ENCODE results near the gene HBE1.
"Not testable (repeated sequence)": the region's sequence is repeated elsewhere in the genome, so short reads cannot be mapped to it uniquely, and the experiment has no call there.

Gene HBE1

DNA sequence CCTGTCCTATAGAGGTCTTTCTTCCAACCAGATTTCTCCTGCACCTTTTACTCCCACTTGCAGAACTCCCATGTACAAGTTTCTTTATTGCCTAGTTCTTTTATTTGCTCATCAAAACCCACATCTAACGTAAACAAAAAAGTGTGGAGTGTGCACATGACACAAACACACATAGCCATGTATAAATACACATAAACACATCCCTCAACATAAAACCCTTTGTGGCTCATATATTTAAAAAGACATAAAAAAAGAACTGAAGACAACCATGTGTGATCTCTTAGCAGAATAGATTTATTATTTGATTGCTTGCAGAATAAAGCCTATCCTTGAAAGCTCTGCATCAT lies 16.9 kb downstream of the HBE1 start:
- no peak for DNase-seq (ENCODE audit: low read depth)

DNA sequence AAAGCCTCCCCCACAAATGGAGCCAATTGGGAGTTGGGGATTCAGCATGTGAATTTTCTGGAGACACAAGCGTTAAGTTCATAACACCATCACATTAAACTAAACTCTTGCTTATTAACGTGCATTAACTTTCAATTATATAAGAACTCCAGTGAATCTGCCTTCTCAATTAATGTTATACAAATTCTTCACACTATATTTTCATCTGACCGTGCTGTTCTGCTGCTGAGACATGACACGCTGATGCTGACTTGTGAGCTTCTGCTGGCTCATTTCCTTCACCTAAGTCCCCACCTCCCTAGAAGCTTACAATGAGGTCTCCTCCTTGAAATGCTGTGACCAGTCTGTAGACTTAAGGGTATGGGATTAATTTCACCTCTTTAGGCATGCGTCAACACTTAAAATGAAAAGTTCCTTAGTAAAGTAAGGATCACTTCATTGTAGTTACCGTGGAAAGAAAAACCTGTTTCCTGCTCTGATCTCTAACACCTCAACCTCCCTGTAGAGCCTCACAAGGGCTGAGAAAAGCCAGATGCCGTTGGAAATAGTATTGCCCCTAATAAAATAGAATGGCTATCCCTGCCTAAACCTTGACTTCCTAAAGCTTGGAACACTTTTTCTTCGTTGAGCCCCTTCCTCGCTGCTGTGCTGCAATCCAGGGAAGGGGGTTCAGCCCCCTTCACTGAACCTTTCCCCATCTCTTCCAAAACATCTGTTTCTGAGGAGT lies 17.4 kb downstream of the HBE1 start:
- no peak for DNase-seq (ENCODE audit: low read depth)

DNA sequence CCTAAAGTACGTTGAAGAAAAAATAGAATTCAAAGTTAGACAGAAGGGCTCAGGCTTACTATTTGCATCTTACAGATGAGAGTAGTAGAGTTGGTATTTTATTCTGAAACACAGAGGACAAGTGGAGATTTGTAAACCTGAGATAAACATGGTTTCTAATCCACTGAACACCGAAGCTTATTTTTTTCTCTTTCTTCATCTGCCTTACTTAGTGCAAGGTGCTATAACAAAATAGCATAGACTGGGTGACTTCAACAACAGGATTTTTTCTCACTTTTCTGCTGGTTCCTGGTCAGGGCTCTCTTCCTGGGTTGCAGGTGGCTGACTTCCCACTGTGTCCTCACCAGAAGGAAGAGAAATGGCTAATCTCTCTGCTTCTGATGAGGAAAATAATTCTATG lies 18.0 kb downstream of the HBE1 start:
- DNase-seq (ENCODE audit: low read depth), result no peak

DNA sequence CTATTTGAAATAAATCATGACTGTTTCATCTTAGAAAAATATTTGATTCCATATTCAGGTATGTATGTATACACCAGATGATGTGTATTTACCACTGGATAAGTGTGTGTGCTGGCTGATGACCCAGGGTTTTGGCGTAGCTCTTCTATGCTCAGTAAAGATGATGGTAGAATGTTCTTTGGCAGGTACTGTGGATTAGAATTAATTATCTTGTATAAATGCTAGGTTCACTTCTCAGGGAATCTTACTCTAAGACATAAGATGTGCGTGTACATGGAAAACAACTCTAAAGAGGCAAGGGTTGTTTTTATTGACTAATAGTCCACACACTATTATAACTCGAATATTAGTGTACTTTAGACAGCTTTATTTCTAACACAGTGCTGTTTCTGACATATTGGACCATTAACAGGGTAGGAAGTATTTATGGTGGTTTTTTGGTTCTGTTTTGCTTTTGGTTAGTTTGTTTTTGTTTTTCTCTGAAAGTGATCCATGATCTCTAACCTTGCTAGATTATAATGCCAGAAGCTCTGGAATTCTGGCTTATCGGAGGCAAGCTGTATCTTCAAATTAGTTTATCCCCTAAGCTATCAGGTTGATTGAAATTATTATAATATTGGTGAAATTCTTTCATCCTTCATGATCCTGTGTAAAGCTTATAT lies 19.1 kb downstream of the HBE1 start:
- no peak for DNase-seq (ENCODE audit: low read depth)

DNA sequence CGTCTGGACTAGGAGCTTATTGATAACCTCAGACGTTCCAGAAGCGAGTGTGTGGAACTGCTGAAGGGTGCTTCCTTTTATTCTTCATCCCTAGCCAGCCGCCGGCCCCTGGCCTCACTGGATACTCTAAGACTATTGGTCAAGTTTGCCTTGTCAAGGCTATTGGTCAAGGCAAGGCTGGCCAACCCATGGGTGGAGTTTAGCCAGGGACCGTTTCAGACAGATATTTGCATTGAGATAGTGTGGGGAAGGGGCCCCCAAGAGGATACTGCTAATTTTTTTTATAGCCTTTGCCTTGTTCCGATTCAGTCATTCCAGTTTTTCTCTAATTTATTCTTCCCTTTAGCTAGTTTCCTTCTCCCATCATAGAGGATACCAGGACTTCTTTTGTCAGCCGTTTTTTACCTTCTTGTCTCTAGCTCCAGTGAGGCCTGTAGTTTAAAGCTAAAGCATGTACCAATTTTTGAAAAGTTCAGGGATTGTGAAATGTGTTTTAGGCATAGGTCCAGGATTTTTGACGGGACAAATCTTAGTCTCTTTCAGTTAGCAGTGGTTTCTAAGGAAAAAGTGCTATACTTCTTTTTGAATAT lies 19.8 kb downstream of the HBE1 start, which contains the start of gene HBG1:
TSS of gene HBG1 (minus strand) at position 51 of the 590 bp plus-strand sequence. CDS start 53 bp downstream, outside the sequence.
- not testable (repeated sequence) for DNase-seq (ENCODE audit: low read depth)

DNA sequence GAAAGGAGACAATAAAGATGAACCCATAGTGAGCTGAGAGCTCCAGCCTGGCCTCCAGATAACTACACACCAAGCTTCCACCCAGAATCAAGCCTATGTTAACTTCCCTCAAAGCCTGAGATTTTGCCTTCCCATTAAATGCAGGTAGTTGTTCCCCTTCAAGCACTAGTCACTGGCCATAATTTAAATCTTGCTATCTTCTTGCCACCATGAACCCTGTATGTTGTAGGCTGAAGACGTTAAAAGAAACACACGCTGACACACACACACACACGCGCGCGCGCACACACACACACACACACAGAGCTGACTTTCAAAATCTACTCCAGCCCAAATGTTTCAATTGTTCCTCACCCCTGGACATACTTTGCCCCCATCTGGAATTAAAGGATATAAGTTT lies 21.2 kb downstream of the HBE1 start:
- DNase-seq (ENCODE audit: low read depth), result not testable (repeated sequence)

DNA sequence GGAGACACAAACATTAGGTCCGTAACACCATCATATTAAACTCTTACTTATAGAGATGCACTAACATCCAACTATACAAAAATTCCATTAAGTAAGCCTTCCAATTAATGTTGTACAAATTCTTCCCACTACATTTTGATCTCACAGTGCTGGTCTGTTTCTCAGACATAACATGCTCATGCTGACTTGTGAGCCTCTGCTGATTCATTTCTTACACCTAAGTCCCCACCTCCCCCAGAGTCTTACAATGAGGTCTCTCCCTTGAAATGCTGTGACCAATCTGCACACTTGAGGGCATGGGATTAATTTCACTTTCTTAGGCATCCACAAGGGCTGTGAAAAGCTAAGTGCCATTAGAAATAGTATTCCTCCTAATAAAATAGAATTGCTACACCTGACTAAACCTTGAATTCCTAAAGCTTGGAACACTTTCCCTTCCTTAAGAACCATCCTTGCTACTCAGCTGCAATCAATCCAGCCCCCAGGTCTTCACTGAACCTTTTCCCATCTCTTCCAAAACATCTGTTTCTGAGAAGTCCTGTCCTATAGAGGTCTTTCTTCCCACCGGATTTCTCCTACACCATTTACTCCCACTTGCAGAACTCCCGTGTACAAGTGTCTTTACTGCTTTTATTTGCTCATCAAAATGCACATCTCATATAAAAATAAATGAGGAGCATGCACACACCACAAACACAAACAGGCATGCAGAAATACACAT lies 22.1 kb downstream of the HBE1 start:
- no peak for DNase-seq (ENCODE audit: low read depth)

DNA sequence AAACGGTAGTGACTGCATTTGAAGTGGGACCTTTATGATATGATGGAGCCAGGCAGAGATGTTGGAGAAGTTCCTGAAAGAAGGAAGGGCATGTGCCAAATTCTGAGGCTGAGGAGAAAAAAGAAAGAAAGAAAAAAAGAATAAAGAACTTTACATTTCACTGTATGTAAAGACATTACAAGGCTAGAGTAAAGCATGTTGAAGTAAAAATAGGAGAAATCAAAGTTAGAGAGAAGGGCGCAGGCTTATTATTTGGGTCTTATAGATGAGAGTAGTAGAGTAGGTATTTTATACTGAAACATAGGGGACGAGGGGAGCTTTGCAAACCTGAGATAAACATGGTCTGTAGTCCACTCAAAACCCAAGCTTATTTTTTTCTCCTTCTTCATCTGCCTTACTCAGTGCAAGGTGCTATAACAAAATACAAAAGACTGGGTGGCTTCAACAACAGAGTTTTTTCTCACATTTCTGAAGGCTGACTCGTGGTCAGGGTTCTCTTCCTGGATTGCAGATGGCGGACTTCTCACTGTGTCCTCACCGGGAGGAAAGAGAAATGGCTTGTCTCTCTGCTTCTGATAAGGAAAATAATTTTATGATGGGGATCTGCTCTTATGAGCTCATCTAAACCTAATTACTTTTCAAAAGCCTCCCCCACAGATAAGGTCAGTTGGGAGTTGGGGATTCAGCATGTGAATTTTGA lies 22.8 kb downstream of the HBE1 start:
- DNase-seq (ENCODE audit: low read depth), result no peak

DNA sequence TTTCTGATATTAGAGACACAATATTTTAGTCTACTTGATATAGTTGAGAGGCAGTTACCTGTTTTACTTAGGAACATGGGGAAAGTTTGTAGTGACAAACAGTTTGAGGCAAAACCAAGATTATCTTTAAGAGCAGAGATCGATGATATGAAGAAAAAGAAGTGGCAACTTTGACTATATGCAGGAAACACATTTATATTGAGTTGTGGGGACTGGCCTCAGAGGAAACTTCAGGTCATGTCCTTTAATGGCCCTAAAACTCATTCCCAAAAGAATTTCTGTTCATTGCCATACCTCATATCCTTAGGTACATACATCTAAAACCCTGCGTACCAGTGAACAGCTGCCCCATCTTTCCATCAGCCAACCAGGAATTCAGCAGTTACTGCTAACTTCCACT lies 24.6 kb downstream of the HBE1 start:
- DNase-seq (ENCODE audit: low read depth), result no peak

DNA sequence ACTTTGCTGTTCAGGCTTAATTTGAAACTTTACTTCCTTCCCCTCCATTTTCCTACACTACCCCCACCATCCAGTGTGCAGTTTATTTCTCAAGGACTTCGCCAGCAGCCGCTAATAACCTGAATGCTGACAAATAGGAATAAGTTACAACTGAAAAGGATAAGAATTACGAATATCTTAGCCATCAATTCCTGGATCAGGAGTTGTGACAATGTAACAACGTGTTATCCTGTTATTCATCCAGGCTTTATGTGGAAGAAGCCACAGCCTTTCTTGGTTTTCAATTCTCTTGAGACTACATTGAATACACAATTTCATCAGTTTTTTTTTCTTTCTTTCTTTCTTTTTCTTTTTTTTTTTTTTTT lies 25.9 kb downstream of the HBE1 start:
- DNase-seq (ENCODE audit: low read depth), result no peak

DNA sequence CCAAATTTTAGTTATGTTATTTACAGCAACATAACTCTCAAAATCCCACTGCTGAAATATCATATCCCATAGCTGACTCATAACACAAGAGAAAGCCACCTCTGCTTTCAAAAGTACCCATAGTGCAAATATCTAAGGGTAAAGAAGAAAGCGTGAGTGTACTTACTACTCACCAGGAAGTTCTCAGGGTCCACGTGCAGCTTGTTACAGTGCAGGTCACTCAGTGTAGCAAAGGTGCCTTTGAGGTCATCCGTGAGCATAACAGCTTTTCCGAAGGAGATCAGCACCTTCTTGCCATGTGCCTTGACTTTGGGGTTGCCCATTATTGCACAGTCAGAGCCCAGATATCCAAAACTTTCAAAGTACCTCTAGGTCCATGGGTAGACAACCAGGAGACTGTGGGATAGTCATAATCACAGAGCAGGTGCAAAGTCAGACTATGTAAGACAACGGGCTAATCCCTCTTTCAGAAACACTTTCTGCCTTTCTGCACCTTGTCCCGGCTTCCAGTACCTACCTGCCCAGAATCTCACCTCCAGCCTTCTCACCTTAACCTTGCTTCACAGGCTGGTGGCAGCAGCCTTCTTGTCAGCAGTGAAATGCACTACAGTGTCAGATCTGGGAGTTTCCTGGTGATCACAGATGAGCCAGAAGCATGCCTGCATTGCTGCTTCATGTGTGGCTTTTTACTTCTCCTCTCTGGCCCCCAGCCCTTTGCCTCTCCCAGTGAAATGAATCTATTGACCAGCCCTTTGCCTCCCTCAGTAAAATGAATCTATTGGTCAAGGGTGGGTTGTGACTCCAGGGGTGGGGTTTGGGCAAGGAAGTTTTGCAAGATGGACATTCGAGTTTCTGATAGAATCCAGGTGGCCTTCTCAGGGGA lies 26.6 kb downstream of the HBE1 start:
- DNase-seq (ENCODE audit: low read depth), result no peak

DNA sequence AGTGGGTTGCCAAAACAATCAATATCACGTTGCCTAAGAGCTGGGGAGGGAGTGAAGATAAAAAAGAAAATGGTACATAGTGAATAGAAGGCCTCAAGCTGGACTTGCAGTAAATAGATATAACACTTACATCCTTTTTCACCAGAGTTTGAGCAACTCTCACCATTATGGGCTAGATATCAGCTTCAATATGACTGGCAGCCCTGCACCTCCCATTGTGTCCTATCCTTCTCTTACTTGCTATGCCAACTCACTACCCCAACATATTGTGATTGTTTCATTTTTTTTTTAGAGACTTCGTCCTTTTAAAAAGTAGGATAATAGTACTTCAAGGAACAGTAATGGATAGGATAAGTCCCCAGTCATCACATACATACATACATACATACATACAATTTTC lies 27.5 kb downstream of the HBE1 start:
- DNase-seq (ENCODE audit: low read depth), result no peak

DNA sequence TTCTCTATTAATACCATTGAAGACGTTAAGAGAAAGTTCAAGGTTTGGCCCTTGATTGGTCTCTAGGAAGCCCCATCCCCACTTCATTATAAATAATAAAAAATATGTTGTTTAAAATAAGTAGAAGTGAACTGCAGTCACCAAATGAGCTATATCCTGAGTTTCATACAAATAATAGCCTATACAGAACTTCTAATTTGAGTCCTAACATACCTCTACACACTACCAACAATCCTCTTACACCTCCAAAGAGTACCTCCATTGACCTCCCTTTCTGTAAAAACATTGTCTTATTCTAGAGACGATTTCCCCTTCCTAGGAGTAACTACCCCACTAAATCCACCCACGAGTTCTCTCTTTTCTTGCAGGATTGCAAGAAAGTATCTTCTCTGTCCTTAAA lies 28.3 kb downstream of the HBE1 start:
- no peak for DNase-seq (ENCODE audit: low read depth)

DNA sequence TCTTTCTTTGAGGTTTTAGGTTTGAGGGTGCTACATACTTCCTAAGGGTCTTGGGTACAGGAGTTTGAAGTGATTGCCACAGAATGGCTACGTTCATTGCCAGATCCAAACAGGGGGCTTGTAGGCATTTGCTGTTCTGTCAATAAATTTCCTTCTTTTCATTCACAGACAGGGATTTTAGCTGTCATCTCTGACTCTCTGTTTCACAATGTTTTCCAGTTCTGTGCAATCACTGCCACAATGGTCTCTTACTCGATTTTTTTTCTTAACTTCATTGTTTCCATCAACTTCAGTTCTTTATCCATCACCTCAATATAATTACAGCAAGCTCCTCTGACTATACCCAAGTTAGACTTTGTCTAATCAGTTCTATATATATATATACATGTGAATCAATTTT lies 29.3 kb downstream of the HBE1 start:
- no peak for DNase-seq (ENCODE audit: low read depth)

DNA sequence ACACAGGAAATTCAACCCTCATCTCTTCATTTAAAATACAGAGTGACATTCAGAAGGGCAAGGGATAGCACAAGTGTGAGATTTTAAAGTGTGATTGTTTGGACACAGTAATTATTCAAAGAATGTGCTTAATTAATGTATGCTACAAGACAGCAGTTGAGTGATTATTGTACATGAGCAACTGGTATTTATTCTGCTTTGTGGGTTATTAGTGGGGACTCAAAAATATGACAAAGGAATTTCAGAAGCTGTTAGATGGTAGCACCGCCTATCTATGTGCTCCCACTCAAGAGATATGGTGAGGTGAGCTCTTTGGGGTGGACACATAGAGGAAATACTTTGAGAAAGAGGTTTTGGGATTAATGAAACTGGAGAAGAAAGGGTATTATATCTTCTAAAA lies 29.7 kb downstream of the HBE1 start:
- DNase-seq (ENCODE audit: low read depth), result no peak

DNA sequence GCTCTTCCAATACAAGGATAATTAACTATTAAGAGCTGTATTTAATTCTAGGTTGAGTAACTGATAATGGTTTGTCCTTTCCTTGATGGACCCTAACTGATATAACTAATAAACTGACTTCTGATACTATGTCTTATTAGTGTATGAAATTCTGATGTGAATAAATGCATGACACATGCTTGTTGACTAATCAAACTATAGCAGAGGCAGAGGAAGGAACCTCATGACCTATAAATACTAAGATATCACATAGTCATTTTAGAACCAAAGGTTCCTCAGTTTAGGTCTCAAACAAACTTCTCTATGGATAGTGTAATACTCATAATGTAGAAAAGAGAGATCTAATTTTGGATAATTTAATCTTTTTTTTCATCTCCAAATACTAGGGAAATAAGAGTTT lies 30.7 kb downstream of the HBE1 start:
- DNase-seq (ENCODE audit: low read depth), result no peak

DNA sequence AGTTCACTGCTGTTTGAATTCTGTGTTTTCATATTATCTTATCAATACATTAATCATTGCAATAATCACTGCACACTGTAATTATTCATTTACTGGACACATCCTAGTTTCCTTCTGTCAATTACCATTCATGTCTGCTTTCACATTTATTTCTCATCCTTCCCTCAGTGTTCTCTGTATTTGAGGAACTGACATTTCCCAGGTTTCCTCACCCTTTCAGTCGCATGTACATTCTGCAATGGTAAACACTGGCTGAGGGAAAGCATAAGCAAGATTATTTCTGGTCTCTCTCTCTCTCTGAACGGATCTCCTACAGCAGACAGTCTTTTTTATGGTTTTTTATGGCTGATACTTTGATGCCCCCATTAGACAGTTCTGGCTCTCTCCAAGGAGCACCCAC lies 31.3 kb downstream of the HBE1 start:
- no peak for DNase-seq (ENCODE audit: low read depth)

DNA sequence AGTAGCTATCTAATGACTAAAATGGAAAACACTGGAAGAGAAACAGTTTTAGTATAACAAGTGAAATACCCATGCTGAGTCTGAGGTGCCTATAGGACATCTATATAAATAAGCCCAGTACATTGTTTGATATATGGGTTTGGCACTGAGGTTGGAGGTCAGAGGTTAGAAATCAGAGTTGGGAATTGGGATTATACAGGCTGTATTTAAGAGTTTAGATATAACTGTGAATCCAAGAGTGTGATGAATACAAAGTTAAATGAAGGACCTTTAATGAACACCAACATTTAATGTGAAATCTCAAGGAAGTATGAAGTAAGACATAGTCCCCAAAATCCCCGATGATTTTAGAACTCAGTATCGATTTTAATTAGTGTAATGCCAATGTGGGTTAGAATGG lies 32.3 kb downstream of the HBE1 start:
- DNase-seq (ENCODE audit: low read depth), result no peak

DNA sequence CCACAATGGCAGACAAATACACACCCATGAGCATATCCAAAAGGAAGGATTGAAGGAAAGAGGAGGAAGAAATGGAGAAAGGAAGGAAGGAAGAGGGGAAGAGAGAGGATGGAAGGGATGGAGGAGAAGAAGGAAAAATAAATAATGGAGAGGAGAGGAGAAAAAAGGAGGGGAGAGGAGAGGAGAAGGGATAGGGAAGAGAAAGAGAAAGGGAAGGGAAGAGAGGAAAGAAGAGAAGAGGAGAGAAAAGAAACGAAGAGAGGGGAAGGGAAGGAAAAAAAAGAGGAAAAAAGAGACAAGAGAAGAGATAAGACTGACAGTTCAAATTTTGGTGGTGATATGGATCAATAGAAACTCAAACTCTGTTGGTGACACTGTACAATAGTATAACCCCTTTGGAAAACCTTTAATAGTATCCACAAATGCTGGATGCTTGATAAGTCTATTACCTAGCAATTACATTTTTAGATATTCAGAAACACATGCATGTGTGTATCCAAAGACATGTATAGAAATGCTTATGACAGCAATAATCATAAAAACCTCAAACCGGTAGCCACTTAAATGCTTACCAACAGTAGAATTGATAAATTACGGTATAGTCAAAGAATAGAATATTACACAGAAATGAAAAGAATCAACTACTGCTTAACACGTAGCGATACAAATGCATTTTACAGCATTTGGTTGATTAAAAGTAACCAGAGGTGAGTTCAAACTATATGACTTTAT lies 34.2 kb downstream of the HBE1 start:
- no peak for DNase-seq (ENCODE audit: low read depth)

DNA sequence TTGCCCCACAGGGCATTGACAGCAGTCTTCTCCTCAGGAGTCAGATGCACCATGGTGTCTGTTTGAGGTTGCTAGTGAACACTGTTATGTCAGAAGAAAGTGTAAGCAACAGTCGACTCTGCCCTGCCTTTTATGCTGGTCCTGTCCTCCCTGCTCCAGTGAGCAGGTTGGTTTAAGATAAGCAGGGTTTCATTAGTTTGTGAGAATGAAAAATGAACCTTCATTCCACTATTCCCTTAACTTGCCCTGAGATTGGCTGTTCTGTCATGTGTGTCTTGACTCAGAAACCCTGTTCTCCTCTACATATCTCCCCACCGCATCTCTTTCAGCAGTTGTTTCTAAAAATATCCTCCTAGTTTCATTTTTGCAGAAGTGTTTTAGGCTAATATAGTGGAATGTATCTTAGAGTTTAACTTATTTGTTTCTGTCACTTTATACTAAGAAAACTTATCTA lies 35.3 kb downstream of the HBE1 start, which contains the start of gene HBD:
TSS of gene HBD (minus strand) at position 103 of the 454 bp plus-strand sequence. CDS start at position 53, 50 bp downstream.
- DNase-seq (ENCODE audit: low read depth), result no peak
